ENCODE measurements around the gene UBE2E1.

DNA sequence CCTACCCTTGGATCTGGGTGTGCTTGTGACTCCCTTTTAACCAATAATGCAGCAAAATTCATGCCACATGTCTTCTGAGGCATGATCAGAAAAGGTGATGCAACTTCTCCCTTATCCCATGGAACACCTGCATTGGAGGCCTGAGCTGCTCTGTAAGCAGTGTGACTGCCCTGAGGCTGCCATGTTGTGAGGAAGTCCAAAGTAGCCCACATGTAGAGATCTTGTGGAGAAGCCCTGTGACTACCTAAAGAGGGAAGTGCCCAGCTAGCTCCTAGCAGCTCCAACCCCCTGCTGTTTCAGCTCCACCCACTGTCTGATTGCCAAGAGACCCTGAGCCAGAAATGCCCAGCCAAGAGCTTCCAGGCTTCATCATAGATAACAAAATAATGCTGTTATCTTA is 132.9 kb downstream of the UBE2E1 start:
- TF ChIP-seq CTCF (IDR thresholded peaks at IDR 0.05) (no peak), POLR2A (IDR thresholded peaks at IDR 0.05) (no peak)
